DLD1 (cell line): ENCODE data around the gene LARP1.

Experiments used
- in situ Hi-C: cut with HindIII; loops from 2 replicates; pipeline ENCODE4 v1.10.0; 2017; ENCODE audit warnings: low sequenced_read_pairs

Gene LARP1

DNA sequence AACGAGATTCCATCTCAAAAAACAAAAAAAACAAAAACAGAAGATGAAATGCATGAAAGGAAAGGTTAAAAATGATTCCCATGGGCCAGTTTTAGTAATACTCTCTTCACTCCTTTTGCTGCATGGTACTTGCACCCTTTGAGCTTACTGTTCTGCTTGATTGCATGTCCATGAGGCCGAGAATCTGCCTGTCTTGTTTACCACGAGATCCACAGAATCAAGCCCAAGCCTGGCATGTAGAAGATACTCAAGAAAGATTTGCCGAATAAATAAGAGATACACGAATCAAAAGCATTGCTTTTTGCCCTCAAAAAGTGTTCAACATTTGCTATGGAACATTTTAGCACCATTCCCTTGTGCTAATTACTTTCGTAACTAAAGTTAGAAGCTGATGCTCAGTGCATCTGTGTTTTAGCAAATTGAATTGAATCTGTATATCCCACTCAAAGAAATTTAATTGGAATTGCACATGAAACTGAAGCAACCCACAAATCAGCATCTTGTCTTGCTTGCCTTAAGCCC lies 94.1 kb downstream of the LARP1 start:
- in situ Hi-C loops = no loop called here

DNA sequence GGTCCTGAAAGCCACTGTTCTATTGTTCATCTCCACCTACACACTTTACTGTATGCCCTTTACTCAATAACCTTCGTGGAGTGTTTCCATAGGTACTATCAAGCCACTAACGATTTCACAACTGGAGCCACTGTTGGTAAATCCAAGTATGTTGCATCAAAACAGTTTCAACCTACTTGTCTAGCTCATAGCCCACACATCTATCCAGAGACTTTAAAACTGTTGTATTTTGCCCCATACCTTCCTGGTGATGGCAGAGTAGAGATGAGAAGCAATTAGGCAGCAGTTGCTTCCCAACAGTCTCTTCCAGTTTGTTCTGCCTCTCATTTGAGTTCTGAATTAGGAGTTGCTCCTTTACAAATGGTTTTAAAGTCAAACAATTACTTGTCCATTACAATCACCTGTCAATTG lies 94.6 kb downstream of the LARP1 start:
- in situ Hi-C loops = no loop called here

DNA sequence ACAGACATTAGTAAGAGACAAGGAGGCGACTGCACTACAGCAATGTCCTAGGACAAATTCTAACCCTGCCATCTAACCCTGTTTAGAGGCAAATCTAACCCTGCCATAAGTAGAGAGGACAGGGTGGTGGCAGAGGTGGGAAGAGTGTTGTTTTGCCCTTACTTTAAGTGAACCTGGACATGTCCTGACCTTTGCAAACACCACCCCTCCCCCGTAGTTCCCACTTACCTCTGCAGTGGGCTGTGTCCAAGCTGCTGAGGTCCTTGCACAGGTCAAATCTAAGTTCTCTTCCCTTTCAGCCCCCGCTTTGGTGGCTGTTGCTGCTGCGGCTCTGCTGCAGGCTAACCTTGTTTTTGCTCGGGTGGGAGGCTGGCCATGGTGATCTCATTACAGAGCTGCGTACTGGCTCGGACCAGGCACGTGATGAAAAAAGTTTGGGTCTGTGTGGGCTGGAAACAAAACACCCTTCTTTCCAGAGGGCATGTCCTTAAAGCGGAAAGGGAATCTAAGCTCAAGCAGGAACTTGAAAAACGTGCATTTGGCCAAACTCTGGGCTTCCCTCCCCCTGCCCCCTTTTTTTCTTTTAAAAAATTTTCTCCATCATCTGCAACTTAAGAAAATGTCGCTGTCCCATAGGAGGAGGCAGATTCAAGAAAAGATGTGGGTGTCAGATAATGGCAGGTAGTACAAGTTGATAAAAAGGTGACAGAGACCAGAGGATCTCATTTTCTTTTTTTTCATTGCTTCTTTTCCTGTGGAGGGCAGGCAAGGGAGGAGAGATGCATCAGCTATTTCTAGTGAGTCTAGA lies 95.3 kb downstream of the LARP1 start, which contains the start of gene FAXDC2:
TSS of gene FAXDC2 (minus strand) at position 349 of the 808 bp plus-strand sequence. CDS start 12,425 bp downstream, outside the sequence.
- in situ Hi-C loops = no loop called here

DNA sequence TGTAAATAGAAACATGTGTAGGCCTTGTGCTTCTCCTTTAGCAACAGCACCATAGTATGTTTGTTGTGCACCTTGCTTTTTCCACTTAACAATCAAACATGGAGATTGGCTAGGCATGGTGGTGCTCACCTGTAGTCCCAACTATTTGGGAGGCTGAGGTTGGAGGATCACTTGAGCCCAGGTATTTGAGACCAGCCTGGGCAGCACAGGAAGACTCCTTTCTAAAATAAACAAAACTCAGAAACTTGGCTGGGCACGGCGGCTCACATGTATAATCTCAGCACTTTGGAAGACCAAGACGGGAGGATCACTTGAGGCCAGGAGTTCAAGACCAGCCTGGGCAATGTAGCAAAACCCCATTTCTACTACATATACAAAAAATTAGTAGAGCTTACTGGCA lies 96.2 kb downstream of the LARP1 start:
- in situ Hi-C loops = no loop called here

DNA sequence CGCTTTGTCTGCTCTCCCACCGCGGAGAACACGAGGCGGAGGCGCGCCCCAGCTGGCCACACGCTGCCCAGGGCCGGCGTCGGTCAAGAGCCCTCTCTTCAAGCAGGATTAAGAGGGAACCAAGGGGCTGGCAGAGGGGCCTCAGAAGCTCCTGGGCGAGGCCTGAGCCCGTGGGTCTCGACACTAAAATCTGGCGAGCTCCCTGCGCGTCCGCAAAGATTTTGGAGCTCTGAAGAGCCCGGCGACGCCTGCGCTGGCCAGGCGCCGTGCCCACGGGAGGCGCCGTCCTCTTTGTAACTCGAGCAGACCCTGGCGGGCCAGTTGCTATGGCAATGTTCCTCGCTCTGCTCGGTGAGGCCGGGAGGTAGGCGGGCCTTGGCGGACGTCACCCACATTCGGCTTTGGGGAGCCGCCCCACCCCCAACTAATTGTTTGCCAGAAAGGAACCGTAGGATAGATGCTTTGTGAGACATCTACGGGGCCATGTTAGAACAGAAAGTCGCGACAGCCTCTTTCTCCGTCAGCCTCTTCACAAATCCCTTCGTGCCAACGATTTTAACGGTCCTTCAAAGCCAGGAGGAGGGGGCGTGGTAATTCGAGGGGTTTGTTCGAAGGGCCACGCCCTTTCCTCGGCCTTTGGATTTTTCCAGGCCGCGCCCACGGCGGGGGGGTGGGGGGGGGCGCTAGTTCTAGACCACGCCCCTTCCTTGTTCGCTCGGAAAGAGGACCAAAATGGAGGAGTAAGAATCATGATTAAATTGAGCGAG lies 102.5 kb downstream of the LARP1 start:
- in situ Hi-C loops = no loop called here

DNA sequence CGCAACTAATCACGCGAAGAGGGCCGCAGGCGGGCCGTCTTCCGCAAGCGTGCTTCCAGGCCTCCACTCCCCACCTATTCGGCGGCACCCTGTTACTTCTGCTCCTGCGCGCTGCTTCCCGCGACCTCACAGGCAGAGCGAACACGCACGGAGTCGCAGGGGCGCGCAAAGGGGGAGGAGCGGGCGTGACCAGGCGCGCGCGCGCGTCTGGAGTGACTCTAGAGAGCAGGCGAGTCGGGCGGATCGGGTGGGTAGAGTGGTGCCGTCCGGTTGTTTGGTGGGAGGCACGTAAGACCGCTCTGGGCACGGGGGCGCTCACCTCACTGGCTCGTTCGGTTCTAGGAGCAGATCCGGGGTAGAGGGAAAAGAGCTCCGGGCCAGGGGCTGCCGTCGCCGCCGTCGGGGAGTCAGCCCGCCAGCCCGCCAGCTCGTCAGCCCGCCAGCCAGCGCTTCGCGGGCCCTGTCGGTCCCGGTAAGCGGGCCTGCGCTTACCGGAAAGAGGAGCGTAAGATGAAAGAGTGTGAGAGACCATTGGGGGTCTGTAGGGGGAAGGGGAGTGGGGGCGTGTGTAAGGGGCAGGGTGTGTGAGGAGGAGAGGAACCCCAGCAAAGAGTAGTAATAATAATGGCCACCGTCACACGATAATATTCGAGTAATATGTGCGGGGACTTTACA lies 103.3 kb downstream of the LARP1 start, which contains the start of gene CNOT8:
TSS of gene CNOT8 (plus strand) at position 331 of the 675 bp plus-strand sequence. CDS start 4,652 bp downstream, outside the sequence.
- in situ Hi-C loops = no loop called here

DNA sequence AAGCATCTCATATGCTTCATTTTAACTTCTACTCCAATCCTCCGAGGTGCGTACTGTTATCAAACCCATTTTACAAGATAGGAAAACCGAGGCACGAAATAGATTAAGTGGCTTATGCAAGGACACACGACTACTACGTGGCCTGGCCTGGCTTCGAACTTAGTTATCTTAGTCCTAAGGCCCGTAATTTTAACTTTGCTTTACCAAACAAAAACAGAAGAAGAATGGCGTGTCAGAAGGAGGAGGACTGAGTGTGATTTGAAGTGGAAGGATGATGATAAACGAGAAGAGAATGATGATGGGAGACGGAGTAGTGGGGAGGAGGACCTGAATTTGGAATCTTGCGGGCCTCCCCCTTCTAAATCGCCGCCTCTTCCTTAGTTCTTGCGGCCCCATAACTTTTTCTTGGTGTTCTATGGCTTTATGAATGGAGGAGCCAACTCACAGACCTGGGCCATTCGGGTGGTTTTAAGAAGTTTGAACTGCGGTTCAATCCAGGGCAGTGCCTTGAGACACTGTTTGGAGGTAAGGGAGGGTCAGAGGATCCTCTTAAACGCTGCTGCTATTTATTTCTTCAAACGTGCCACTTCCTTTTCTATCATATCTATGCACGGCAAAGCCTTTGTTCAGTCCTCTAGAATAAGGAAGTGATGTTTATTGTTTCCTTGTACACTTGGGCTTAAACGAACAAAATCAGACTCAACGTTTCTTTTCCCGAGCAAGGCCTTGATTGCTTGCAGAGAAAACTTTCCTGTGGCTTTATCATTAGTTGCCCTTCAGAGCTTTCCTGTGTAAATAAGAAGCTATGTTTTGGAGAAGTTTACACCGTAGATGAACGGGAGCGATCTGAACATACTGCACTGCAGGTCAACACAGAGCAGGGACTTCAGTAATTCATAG lies 104.0 kb downstream of the LARP1 start:
- in situ Hi-C loops = no loop called here

DNA sequence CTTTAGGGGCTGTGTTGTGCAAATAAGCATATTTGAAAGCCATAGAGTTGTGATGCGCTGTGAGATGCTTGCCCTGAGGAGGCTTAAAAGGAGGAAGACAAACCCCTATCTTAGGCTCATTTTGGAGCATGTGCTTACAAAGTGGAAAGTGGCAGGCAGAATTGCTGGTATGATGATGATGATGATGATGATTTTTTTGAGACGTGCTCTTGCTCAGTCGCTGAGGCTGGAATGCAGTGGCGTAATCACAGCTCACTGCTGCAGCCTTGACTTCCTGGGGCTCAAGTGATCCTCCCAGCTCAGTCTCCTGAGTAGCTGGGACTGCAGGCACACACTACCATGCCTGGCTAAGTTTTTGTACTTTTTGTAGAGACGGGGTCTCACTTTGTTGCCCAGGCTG lies 104.9 kb downstream of the LARP1 start:
- in situ Hi-C loops = no loop called here

DNA sequence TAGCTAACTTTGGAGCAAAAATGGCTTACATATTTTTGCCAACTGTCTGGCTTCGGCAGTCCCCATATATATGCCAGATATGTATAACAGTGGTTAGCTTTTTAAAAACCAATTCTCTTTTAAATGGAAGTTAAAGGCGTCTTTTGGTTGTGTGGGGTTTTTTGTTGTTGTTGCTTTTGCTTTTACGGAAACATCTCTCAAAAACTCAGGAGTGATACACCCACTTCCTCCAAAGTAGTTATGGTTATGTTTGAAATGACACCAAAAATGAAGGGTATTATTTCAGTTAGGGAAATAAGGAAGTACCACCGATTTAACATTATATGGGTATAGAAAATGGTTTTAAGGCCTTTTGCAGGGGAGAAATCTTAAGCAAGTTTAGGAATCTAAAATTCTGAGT lies 105.6 kb downstream of the LARP1 start:
- in situ Hi-C loops = no loop called here

DNA sequence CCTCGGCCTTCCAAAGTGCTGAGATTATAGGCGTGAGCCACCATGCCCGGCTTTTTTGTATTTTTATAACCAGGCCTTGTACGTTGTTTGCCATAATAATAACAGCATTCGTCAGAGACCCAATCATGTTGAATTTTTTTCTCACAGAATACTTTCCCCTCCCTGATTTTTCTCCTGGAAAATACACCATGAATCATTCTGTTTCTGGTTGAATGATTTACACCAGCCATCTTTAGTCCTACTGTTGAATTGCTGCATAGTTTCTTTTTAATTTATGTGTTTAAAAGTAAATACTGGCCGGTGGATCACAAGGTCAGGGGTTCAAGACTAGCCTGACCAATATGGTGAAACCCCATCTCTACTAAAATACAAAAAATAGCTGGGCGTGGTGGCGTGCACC lies 106.8 kb downstream of the LARP1 start:
- in situ Hi-C loops = no loop called here

DNA sequence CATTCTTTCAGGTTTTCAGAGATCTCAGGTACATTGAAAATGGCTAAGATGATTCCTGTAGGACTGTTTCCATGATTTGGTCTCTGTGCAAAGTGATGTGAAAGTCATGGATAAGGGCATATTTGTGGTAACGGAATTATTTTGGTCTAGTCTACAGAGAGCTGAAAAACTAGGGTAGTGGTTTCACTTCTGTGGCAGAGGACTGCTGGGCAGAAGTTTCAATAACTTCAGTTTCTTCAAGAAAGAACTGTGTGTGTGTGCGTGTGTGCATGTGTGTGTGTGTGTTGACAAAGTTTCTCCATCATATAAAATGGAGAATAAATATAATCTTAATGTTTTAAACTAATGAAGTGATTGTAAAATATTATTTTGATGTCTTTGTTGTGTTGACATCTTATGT lies 107.6 kb downstream of the LARP1 start:
- in situ Hi-C loops = no loop called here

DNA sequence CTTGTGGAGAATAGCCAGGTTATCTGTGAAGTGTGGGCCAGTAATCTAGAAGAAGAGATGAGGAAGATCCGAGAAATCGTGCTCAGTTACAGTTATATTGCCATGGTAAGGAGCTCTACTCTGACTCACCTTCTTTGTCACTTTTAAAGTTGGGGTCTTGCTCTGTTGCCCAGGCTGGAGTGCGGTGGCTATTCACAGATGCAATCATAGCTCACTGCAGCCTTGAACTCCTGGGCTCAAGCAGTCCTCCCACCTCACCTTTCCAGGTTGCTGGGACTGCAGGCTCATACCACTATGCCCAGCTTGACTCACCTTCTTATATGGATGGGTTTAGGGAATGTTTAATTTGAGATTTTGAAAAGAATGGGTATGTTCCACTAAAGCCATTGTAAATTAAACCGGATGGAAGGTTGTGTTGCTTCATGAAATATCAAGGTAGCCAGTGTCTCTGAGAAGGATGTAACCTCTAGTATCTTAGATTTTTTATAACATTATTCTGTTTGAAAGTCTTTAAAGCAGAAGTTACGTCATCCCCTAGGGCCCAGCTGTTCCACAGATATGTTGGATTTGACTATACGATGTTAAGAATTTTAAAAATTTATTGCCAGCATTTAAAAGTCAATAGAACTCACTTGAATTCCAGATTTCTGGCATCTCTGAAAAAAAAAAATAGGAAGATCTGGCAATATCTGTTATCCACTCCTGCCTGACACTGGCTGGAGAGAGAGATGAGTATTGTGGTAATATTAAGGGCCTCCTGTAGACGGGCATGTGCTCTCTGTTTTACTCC lies 108.3 kb downstream of the LARP1 start:
- in situ Hi-C loops = no loop called here

DNA sequence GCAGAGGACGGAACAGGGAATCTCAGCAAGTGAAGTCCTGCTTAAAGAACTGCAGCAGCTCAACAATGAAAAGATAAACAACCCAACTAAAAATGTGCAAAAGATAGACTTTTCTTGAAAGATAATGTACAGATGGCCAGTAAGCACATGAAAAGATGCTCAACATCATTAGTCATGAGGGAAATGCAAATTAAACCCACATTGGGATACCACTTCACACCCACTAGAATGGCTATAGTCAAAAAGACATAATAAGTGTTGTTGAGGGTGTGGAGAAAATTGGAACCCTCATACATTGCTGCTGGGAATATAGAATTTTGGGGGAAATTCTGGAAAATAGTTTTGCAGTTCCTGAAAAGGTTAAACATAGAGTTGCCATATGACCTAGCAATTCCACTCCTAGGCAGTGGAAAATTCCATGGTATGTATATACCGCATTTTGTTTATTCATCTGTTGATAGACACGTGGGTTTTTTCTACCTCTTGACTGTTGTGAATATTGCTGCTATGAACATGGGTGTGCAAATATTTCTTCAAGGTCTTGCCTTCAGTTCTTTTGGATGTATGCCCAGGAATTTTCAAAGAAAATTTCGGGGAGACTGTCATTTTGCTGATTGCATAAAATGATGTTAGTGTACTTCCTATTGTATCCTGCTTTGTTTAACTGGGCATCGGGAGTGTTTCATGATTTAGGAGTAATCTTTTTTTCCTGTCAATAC lies 110.4 kb downstream of the LARP1 start:
- in situ Hi-C loops = no loop called here

DNA sequence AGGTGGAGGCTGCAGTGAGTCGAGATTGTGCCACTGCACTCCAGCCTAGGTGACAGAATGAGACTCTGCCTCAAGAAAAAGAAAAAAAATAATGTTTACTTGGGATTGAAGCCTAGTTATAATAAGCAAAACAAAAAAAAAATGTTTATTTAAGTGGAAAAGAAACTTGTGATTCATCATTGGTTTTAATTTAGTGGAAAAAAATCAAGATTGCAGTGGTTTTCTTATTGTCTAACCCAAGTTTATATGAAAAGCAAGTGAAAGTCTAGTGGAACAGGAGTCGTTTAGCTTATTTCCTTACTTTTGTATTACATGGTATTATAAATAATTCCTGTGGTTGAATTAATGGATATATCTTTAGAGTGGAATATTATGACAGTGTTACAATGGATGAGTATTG lies 111.7 kb downstream of the LARP1 start:
- in situ Hi-C loops = no loop called here
